Mucosa of descending colon (tissue), 3 donors: ENCODE results near the gene RUNX3. TPM values are rescaled to one million over a fixed set of nuclear protein-coding genes. Genes with fewer than 3 reads are reported as not detected.

Experiments
- ATAC-seq: fragments of 200-7000 bp; cut with Tn5 transposase; one replicate; pipeline ENCODE4 v1.9.1; 2020; ENCODE audit warnings: mild to moderate bottlenecking, moderate library complexity
- DNase-seq, 3 donors: peaks; one replicate each; pipeline ENCODE4 v3.0.0-alpha.2; 2020
- H3K36me3 ChIP-seq: fragments of 200-600 bp; one replicate; pipeline ENCODE4 v1.8.0; 2021; ENCODE audit warnings: low read depth, mild to moderate bottlenecking
- H3K4me1 ChIP-seq: fragments of 200-600 bp; one replicate; pipeline ENCODE4 v1.8.0; 2021; ENCODE audit warnings: low read depth, mild to moderate bottlenecking
- H3K4me3 ChIP-seq: fragments of 200-600 bp; one replicate; pipeline ENCODE4 v1.8.0; 2021; ENCODE audit warnings: mild to moderate bottlenecking
- H3K9me3 ChIP-seq: fragments of 200-600 bp; one replicate; pipeline ENCODE4 v1.8.0; 2021; ENCODE audit warnings: mild to moderate bottlenecking
- CTCF ChIP-seq: fragments of 200-600 bp; IDR thresholded peaks from one replicate; pipeline ENCODE4 v1.8.0; 2022; ENCODE audit warnings: antibody characterized with exemption, mild to moderate bottlenecking
- intact Hi-C, 2 donors: fragments of 100-400 bp; cut with DNase I in 1 of 2; cut with micrococcal nuclease in 1 of 2; formaldehyde crosslinking; loops; one replicate each; pipeline versions ENCODE4 v1.11.0 to v1.11.1; 2022; cut with DNase I, micrococcal nuclease
- total RNA-seq, 3 donors: library from RNA; stranded (reverse); fragmentation: NEBNext Ultra II Directional in 2 of 3; extraction: Animal tissue kit (Norgen Biotek cat#: 25700) in 2 of 3; gene quantifications; one replicate each; pipeline versions ENCODE4 v1.2.1 to v1.2.4, GENCODE V29; 2021 to 2023
- donor health status: DM: no; HTN: no; CAD: no; lungs with moderate emphysema.
- donor health status: DM: no; HTN: no; CAD: no.
- donor health status: DM: no; HTN: yes; CAD: no.

Gene RUNX3
- total RNA-seq, 3 donors from 2014 or later: 3.2 to 6.1 (median 5.0) TPM

GRCh38 chr1:24935615-24936484 lies 5.8 kb upstream of the RUNX3 start:
- no peak for TF ChIP-seq CTCF
- H3K4me1 ChIP-seq: peaks cover 10% of the 10 kb centered on the region
- ATAC-seq (no peak), DNase-seq (peak in 1 of 3 donors; percentile 7)
- no peaks in the 10 kb centered on the region for H3K9me3 ChIP-seq
- intact Hi-C loops: no loop called here
- no peak overlapping the region for H3K4me3 ChIP-seq
- no peaks in the 10 kb centered on the region for H3K36me3 ChIP-seq

- peaks cover 10% of the 10 kb centered on the region for H3K4me1 ChIP-seq
- H3K4me3 ChIP-seq: no peak overlapping the region
- H3K9me3 ChIP-seq: no peaks in the 10 kb centered on the region
- no peak for ATAC-seq
- no peaks in the 10 kb centered on the region for H3K36me3 ChIP-seq
- TF ChIP-seq CTCF: no peak
- DNase-seq: peak in 1 of 3 donors; percentile 20
- intact Hi-C loops: no loop called here
Measured at GRCh38 chr1:24935196-24935526, 5.1 kb upstream of the RUNX3 start.

- no peaks in the 10 kb centered on the region for H3K36me3 ChIP-seq
- intact Hi-C loops: no loop called here
- DNase-seq (peak in 1 of 3 donors; percentile 14), ATAC-seq (no peak)
- H3K9me3 ChIP-seq: no peaks in the 10 kb centered on the region
- TF ChIP-seq CTCF: no peak
- peaks cover 10% of the 10 kb centered on the region for H3K4me1 ChIP-seq
- H3K4me3 ChIP-seq: no peak overlapping the region
Measured at GRCh38 chr1:24934310-24935195, 4.5 kb upstream of the RUNX3 start.

GRCh38 chr1:24933468-24933867 lies 3.4 kb upstream of the RUNX3 start:
- ATAC-seq: no peak
- DNase-seq: peak in 1 of 3 donors; percentile 21
- Histone ChIP-seq H3K36me3 (no peaks in the 10 kb centered on the region), H3K4me1 (peaks cover 14% of the 10 kb centered on the region), H3K9me3 (no peaks in the 10 kb centered on the region), H3K4me3 (no peak overlapping the region)
- intact Hi-C loops: no loop called here
- TF ChIP-seq CTCF: no peak

- no peak for TF ChIP-seq CTCF
- Histone ChIP-seq H3K4me3 (no peak overlapping the region), H3K4me1 (peaks cover 14% of the 10 kb centered on the region), H3K36me3 (no peaks in the 10 kb centered on the region), H3K9me3 (no peaks in the 10 kb centered on the region)
- intact Hi-C loops: no loop called here
- DNase-seq (peak in 1 of 3 donors; percentile 21), ATAC-seq (no peak)
Measured at GRCh38 chr1:24932725-24933294, 2.7 kb upstream of the RUNX3 start.
